Measurements from ENCODE around the gene ALDH8A1.

DNA sequence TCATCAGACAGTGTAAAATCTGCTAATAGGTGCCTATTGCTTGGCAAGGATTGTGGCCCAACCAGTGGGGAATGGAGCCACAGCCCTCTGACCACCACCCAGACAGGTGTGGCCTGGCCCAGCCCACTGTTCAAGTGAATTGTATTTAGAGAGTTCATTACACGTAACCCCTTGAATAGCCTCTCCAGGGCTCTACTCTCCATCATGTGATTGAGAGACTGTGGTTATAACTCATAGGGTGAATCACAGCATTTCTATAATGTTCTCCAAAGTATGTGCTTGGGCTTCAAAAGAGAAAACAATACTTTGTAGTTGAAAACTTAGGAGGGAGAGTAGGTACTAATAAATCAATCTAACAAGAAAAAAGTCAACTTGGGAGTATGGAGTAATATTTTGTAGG is 38.4 kb downstream of the ALDH8A1 start:
- TF ChIP-seq, protein P1, sequence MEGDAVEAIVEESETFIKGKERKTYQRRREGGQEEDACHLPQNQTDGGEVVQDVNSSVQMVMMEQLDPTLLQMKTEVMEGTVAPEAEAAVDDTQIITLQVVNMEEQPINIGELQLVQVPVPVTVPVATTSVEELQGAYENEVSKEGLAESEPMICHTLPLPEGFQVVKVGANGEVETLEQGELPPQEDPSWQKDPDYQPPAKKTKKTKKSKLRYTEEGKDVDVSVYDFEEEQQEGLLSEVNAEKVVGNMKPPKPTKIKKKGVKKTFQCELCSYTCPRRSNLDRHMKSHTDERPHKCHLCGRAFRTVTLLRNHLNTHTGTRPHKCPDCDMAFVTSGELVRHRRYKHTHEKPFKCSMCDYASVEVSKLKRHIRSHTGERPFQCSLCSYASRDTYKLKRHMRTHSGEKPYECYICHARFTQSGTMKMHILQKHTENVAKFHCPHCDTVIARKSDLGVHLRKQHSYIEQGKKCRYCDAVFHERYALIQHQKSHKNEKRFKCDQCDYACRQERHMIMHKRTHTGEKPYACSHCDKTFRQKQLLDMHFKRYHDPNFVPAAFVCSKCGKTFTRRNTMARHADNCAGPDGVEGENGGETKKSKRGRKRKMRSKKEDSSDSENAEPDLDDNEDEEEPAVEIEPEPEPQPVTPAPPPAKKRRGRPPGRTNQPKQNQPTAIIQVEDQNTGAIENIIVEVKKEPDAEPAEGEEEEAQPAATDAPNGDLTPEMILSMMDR (IDR thresholded peaks at IDR 0.05; ENCODE audit: low read depth, low read length, poor library complexity, severe bottlenecking), result no peak
- no peak for TF ChIP-seq EZH2phosphoT487 (IDR thresholded peaks at IDR 0.05; ENCODE audit: borderline replicate concordance, low read length)

Data from DOHH2 (cell line).